Keratinocyte (primary cell): Measurements from ENCODE around the gene ARMC9. TPM values are rescaled to one million over a fixed set of nuclear protein-coding genes. Genes with fewer than 3 reads are reported as not detected.
"Not testable (repeated sequence)": the region's sequence is repeated elsewhere in the genome, so short reads cannot be mapped to it uniquely, and the experiment has no call there.

ENCODE experiments used
- DNase-seq: peaks from one replicate; pipeline ENCODE4 v3.0.0-alpha.2; 2011; ENCODE audit warnings: low read depth, missing footprints, low spot score
- FAIRE-seq: peaks from 2 replicates; lab custom pipeline; 2011; peaks lifted over from hg19 to GRCh38; lab: Jason Lieb, UNC
- H2AFZ ChIP-seq: 2 replicates; pipeline ENCODE4 v1.6.0; 2012; ENCODE audit warnings: low read length, control low read depth, inconsistent platforms; ENCODE audit not compliant: control insufficient read depth
- H3K27ac ChIP-seq: 2 replicates; pipeline ENCODE4 v1.5.1; 2011; ENCODE audit warnings: low read length; ENCODE audit not compliant: control insufficient read depth, insufficient read depth
- H3K27me3 ChIP-seq: 3 replicates; pipeline ENCODE4 v1.6.0; 2011; ENCODE audit warnings: low read length; ENCODE audit not compliant: control insufficient read depth, insufficient read depth; ENCODE audit errors: extremely low read depth
- H3K36me3 ChIP-seq, 2 experiments: 2 replicates in 1 of 2; 3 replicates in 1 of 2; pipeline ENCODE4 v1.5.1; 2011; ENCODE audit warnings: low read length in 2 of 2, mild to moderate bottlenecking in 1 of 2; ENCODE audit not compliant: control insufficient read depth in 2 of 2, insufficient read depth in 2 of 2; ENCODE audit errors: extremely low read depth in 1 of 2
- H3K4me1 ChIP-seq: 3 replicates; pipeline ENCODE4 v1.5.1; 2011; ENCODE audit warnings: low read length; ENCODE audit not compliant: control insufficient read depth, insufficient read depth; ENCODE audit errors: extremely low read depth
- H3K4me2 ChIP-seq: 3 replicates; pipeline ENCODE4 v1.6.0; 2011; ENCODE audit warnings: low read depth, low read length; ENCODE audit not compliant: control insufficient read depth, insufficient read depth; ENCODE audit errors: extremely low read depth
- H3K4me3 ChIP-seq, 3 experiments: fragments of 200-600 bp in 1 of 3; sonication (generic) in 1 of 3; 2 replicates in 2 of 3; 3 replicates in 1 of 3; pipeline ENCODE4 v1.5.1; 2011 to 2016; ENCODE audit warnings: low read length in 3 of 3, mild to moderate bottlenecking in 3 of 3, control low read depth in 2 of 3, inconsistent platforms in 1 of 3, low read depth in 1 of 3, mixed read lengths in 1 of 3, mixed run types in 1 of 3, moderate library complexity in 1 of 3; ENCODE audit not compliant: control insufficient read depth in 2 of 3, insufficient read depth in 2 of 3; ENCODE audit errors: extremely low read depth in 1 of 3
- H3K79me2 ChIP-seq: 2 replicates; pipeline ENCODE4 v1.6.0; 2012; ENCODE audit warnings: low read length; ENCODE audit not compliant: control insufficient read depth, insufficient read depth
- H3K9ac ChIP-seq: 3 replicates; pipeline ENCODE4 v1.6.0; 2011; ENCODE audit warnings: low read length; ENCODE audit not compliant: control insufficient read depth, insufficient read depth; ENCODE audit errors: extremely low read depth
- H3K9me1 ChIP-seq: 3 replicates; pipeline ENCODE4 v1.6.0; 2011; ENCODE audit warnings: low read length; ENCODE audit not compliant: control insufficient read depth, insufficient read depth; ENCODE audit errors: extremely low read depth
- H3K9me3 ChIP-seq: 2 replicates; pipeline ENCODE4 v1.5.1; 2012; ENCODE audit warnings: low read depth, low read length; ENCODE audit not compliant: control insufficient read depth
- H4K20me1 ChIP-seq: 3 replicates; pipeline ENCODE4 v1.6.0; 2011; ENCODE audit warnings: low read length; ENCODE audit not compliant: control insufficient read depth, insufficient read depth; ENCODE audit errors: extremely low read depth
- EZH2 ChIP-seq: IDR thresholded peaks from one replicate; pipeline ENCODE4 v1.6.1; 2012; ENCODE audit warnings: inconsistent platforms, mild to moderate bottlenecking, low read length, moderate library complexity
- dilution Hi-C: fragments of 300-500 bp; cut with MboI; formaldehyde crosslinking; loops from one replicate; pipeline ENCODE4 v1.7.0; 2020; ENCODE audit warnings: low sequenced_read_pairs; ENCODE audit not compliant: extremely low pct_ligation_motif_present
- polyA plus RNA-seq, 5 experiments: library from polyadenylated mRNA; depleted of rRNA in 3 of 5; stranded (reverse) in 3 of 5; stranded (forward) in 1 of 5; unstranded in 1 of 5; fragments of >200 nt; gene quantifications; 1 replicate in 1 of 5; 2 replicates in 3 of 5; 3 replicates in 1 of 5; pipeline versions ENCODE4 v1.2.1 to v1.2.3, GENCODE V29; 2011 to 2012; ENCODE audit warnings: missing spikeins in 2 of 5, low read depth in 1 of 5, low replicate concordance in 1 of 5
- TF ChIP-seq, protein P1 (sequence below), 3 experiments: IDR thresholded peaks in 1 of 3; conservative IDR thresholded peaks in 1 of 3; optimal IDR thresholded peaks in 1 of 3; 2 replicates in 2 of 3; 3 replicates in 1 of 3; pipeline versions ENCODE3 to v1.5.1; 2011; ENCODE audit warnings: low read length in 3 of 3, mild to moderate bottlenecking in 3 of 3, moderate library complexity in 2 of 3, control low read depth in 1 of 3, inconsistent platforms in 1 of 3; ENCODE audit not compliant: insufficient read depth in 2 of 3; ENCODE audit errors: extremely low read depth in 1 of 3

The ARMC9 gene
- polyA plus RNA-seq, 1 donor (not counting 4 experiments of a cell fraction or from before 2014, with no cell fraction given): 16.2 TPM

DNA sequence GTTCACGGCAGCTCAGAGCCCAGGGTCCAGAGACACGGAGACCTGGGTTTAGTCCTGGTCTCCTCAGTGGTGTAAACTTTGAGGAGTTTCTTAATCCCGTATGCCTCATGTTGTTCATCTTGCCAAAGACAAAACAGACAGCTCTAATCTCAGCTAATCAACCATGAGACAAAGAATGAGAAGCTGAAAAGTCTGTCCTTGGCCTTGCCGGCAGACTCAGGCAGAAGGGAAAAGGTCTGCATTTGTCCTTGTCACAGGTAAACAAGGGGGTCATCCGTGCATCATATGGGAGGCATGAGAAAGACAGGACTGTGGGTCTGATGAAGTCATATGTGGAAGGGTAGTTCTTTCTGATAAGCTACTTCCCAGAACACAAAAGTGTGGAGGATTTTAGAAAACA, 1.8 kb upstream of the ARMC9 start:
- Histone ChIP-seq H3K79me2 (no peaks in the 10 kb centered on the region), H2AFZ (no peak overlapping the region), H3K9ac (no peak overlapping the region), H3K36me3 (no peaks in the 10 kb centered on the region), H3K27me3 (no peaks in the 10 kb centered on the region), H3K27ac (no peak overlapping the region), H3K4me3 (no peak overlapping the region), H3K9me1 (no peaks in the 10 kb centered on the region), H4K20me1 (no peaks in the 10 kb centered on the region), H3K9me3 (no peaks in the 10 kb centered on the region), H3K4me1 (peaks cover 22% of the 10 kb centered on the region), H3K4me2 (no peak overlapping the region)
- TF ChIP-seq EZH2: no peak
- TF ChIP-seq, protein P1, sequence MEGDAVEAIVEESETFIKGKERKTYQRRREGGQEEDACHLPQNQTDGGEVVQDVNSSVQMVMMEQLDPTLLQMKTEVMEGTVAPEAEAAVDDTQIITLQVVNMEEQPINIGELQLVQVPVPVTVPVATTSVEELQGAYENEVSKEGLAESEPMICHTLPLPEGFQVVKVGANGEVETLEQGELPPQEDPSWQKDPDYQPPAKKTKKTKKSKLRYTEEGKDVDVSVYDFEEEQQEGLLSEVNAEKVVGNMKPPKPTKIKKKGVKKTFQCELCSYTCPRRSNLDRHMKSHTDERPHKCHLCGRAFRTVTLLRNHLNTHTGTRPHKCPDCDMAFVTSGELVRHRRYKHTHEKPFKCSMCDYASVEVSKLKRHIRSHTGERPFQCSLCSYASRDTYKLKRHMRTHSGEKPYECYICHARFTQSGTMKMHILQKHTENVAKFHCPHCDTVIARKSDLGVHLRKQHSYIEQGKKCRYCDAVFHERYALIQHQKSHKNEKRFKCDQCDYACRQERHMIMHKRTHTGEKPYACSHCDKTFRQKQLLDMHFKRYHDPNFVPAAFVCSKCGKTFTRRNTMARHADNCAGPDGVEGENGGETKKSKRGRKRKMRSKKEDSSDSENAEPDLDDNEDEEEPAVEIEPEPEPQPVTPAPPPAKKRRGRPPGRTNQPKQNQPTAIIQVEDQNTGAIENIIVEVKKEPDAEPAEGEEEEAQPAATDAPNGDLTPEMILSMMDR (optimal IDR thresholded peaks at IDR 0.05 in 1 of 3, IDR thresholded peaks at IDR 0.05 in 1 of 3, conservative IDR thresholded peaks at IDR 0.05 in 1 of 3; ENCODE audit: extremely low read depth in 1 of 3, insufficient read depth in 2 of 3, low read length in 3 of 3): no peak
- no peak for DNase-seq
- dilution Hi-C loops: no loop called here
- peak; percentile 5 for FAIRE-seq

DNA sequence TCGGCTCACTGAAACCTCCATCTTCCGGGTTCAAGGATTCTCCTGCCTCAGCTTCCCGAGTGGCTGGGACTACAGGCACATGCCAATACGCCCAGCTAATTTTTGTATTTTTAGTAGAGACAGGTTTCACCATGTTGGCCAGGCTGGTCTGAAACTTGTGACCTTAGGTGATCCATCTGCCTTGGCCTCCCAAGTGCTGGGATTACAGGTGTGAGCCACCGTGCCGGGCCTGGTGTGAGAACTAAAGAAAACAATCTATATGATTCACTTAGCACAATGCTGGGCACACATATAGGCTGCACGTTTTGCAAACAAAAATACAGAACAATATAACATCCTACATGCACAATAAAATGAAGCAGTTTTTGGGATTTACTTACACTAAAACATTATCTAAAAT, 1.2 kb upstream of the ARMC9 start:
- DNase-seq, H3K79me2 ChIP-seq, H4K20me1 ChIP-seq, H3K9me1 ChIP-seq, H2AFZ ChIP-seq, dilution Hi-C loops, H3K27ac ChIP-seq, H3K36me3 ChIP-seq, H3K4me2 ChIP-seq, H3K9me3 ChIP-seq, H3K27me3 ChIP-seq, H3K9ac ChIP-seq, H3K4me3 ChIP-seq, FAIRE-seq: not testable (repeated sequence)
- H3K4me1 ChIP-seq: peaks cover 22% of the 10 kb centered on the region

DNA sequence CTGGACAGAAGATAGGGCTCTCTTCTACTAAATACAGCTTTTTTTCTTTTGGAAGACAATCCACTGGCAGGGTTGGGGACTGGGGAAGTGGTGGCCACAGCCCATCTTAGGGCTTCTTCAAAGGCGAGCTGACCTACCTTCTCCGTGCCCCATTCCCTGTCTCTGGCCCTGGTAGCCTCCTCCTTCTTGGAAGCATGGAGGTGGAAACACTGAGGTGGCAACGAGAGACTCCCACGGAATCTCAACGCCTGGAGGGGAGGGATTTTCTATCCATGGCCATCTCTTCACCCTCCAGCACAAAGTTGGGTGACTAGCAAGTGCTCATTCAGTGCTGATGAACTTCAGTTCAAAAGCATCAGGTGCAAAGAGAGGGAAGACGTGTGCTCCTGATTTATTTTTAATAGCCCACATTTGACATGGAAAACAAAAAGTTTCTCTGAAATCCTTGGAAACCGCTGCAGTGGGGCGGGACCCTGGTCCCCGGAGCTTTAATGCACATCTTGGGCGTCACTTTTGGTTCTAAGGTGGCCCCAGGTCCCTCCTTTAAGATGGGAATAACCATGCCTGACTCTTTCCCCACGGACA, 633 bp upstream of the ARMC9 start:
- no peak for DNase-seq
- no peak for TF ChIP-seq EZH2
- TF ChIP-seq, protein P1 (optimal IDR thresholded peaks at IDR 0.05 in 1 of 3, IDR thresholded peaks at IDR 0.05 in 1 of 3, conservative IDR thresholded peaks at IDR 0.05 in 1 of 3; ENCODE audit: extremely low read depth in 1 of 3, insufficient read depth in 2 of 3, low read length in 3 of 3): no peak
- no peaks in the 10 kb centered on the region for H3K27me3 ChIP-seq
- peak overlapping the region; percentile 68 for H3K9ac ChIP-seq
- peaks cover 22% of the 10 kb centered on the region for H3K4me1 ChIP-seq
- no peak for FAIRE-seq
- peak overlapping the region; percentile 76 to 95 (median 83) for H3K4me3 ChIP-seq
- no peaks in the 10 kb centered on the region for H3K9me1 ChIP-seq
- H3K36me3 ChIP-seq: no peaks in the 10 kb centered on the region
- H3K79me2 ChIP-seq: no peaks in the 10 kb centered on the region
- dilution Hi-C loops: no loop called here
- H3K4me2 ChIP-seq: peak overlapping the region; percentile 95
- no peaks in the 10 kb centered on the region for H3K9me3 ChIP-seq
- H2AFZ ChIP-seq: peak overlapping the region; percentile 100
- H4K20me1 ChIP-seq: no peaks in the 10 kb centered on the region
- H3K27ac ChIP-seq: peak overlapping the region; percentile 30
